NCI-H524 (cell line): ENCODE results near the gene WT1.

Experiments
- DNase-seq, 2 experiments: peaks; one replicate each; lab custom pipeline; 2025; lab: John Stamatoyannopoulos, UW

Gene WT1

GRCh38 chr11:32438346-32438865 is 3.1 kb upstream of the WT1 start:
- no peak for DNase-seq

DNA sequence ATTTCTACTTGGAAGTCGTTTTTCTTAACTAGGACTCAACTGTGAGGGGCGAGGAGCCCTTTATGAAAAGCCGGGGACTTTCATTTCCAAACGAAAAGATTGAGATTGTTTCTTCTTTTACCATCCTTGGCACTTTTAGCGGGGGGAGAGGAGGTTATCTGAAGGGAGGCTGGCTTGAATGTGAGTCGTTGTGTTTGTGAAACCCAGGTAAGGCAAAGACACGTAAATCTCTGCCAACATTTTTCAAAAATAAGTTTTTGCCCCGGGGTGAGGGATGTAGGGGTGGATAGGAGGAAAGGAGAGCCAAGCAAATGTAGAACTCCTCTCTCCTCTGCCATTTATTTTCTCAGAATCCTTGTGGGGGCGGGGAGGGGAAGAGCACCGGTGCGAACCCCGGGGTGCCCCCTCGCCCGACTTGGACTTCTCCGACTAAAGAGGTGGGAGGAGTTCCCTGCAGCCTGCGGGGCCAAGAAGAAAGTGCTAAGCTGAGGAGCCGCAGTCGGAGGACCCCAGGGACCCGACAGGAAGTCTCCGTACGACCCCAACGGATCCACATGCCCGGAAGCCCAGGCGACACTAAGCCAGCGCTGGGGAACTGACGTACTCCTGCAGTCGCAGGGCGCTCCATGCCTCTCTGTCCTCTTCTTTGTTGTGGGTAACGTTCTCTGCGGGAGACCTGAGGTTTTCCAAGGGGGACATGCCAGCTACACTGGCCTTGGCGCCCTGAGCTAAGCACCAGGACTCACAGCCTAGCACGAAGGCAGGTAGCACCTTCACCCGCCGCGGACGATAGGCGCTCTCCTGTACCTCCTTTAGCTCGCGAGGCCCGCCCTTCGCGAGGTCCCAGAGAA is 2.4 kb upstream of the WT1 start:
- DNase-seq, result peak in 1 of 2 experiments; percentile 30

DNA sequence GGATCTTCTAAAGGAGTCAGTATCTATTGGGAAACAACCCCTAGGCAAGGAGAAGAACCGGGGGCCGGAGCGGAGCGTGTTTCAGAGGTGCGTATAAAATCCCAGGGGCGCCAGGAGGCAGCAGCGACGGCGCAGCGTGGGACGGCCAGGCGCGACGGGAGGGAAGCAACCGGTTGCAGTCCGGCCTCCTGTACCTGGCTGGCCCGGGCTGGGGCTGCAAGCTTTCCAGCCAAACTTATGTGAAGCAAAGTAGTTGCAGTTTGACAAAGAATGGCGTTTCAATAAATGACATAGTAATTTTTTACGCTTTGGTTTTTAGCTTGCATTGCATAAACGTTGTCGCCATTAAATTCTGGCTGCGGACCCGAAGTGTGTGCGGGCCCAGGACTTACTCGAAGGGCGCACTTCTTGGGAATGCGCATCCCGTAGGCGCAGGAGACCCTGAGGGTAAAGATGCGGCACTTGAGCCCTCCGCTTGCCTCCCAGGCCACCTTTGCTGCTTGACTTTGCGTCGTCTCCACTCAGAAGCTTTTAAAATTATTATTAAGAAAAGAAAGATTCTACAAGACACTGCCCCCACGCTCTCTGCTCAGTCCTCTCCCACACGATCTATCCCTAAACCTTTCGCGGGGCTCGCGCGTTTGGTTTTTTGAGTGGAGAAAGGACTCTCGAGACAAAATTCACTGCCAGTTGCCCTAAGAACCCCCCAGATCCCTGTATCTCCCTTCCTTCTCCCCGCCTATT is 1.6 kb upstream of the WT1 start:
- peak in 1 of 2 experiments; percentile 8 for DNase-seq

- peak in 1 of 2 experiments; percentile 24 for DNase-seq
Observed at GRCh38 chr11:32435942-32436750, 807 bp upstream of the WT1 start.

DNA sequence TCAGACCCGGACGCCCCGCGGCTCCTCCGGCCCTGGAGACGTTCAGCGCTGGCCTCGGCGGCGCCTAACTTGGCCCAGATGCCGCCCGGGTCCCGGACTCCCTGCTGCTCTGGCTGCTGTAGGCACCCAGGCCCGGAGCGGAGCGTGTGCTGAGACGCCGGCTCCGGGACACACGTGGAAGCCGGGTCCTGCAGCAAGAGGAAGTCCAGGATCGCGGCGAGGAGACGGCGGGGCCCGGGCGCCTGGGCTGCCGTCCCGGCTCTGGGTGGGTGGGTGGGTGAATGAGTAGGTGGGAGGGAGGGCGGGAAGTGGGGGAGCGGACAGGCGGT is 223 bp downstream of the WT1 start:
- peak in 1 of 2 experiments; percentile 21 for DNase-seq

DNA sequence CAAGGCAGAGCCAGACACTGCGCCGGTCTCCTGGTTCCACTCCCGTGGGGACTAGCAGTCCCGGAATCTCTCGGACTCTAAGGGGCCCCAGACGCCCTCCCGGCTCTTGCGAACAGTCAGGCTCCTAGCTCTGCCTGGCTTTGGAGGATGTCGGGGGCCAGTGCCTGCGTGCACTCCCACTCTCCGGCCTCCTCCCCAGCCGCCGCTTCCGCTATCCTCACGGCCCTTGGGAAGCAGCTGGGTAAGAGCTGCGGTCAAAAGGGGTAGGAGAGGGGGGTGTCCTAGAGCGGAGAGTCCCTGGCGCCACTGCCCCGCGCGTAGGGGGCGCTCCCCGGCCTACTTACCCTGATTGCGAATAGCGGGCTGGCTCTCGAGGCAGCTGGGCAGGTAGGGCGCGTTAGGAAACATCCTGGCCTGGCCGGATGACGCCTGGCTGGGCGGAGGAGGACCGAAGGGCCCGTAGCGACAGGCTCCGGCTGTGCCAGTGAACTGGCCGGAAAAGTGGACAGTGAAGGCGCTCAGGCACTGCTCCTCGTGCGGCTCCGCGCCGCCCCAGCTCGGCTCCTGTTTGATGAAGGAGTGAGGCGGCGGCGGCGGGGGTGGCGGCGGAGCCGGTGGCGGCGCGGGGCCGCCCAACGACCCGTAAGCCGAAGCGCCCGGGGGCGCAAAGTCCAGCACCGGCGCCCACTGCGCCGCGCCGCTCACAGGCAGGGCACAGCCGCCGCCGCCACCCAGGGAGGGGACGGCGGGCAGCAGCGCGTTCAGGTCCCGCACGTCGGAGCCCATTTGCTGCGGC is 785 bp downstream of the WT1 start:
- peak in 1 of 2 experiments; percentile 21 for DNase-seq

DNA sequence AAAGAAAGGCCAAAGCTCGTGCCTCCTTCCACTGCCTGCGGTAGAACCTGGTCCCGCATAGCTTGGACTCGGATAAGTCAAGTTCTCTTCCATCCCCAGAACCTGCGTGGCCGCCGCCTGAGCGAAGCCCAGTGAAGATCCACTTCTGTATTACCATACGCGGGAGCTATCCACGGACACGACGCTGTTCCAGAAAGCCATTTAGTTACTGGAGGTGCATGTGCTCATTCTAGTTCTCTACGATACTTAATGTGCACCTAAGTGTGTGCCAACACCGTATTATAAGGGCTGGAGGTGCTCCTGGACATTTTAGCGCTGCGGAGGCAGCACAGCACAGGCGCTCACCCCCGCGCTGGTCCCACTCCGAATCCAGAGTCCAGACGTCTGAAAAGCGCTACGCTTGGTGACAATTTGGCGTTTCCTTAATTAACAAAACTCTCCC is 1.4 kb downstream of the WT1 start:
- no peak for DNase-seq

GRCh38 chr11:32433101-32433913 is 2.0 kb downstream of the WT1 start:
- no peak for DNase-seq

DNA sequence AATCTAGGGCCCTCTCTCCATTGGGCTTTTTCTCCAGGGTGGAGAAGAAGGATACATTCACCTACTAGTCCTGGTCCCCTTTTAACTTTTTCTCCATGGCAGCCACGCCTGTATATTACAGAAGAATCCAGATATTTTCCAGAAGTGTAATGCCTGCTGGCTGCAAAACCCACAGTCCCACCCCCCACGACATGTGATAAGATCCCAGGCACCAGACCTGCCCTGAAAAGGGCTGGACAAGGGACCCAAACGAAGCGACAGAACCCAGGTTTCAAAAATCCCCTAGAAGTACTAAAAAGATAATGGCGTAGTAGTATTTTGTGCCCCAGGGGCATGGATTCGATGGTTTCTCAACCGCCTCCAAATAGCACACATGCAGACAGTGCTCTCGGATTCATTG is 2.8 kb downstream of the WT1 start:
- DNase-seq, result no peak

DNA sequence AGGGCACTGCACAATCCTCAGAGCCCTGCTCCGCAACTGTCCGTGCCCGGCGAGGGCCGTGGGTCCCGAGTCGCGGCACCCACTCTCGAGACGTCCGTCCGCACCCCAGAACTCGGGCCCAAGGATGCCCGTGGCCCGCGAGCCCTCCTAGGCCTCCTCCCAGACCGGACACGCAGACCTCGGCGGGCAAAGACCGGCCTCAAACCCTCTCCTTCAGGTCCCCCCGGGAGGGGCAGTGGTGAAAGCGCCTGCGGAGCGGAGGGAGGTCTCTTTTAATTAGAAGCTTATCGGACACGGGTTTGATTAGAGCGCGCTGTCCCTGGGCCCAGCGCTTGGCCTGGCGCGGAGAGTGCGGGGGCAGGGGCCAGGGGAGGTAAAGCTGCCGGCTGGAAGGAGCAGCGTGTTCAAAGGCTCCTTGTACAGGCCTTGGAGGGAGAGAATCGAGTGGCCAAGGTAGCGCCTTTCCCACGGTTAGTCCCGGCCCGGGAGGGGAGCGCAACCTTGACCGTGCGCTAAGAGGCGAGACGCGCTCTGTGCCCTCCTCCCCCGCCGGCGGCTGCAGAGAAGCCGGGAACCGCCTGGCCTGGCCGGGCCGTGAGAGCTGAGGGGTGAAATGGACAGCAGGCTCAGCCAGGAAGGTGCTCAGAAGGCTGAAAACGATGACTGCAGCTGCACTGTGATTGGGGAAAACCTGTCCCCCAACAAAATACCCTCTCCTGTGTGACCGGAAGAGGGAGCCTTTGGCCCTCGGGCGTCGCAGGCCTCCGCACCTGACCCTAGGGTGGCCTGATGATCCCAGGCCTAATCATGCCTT is 4.6 kb downstream of the WT1 start:
- no peak for DNase-seq

- no peak for DNase-seq
Observed at GRCh38 chr11:32429477-32429876, 5.9 kb downstream of the WT1 start.

DNA sequence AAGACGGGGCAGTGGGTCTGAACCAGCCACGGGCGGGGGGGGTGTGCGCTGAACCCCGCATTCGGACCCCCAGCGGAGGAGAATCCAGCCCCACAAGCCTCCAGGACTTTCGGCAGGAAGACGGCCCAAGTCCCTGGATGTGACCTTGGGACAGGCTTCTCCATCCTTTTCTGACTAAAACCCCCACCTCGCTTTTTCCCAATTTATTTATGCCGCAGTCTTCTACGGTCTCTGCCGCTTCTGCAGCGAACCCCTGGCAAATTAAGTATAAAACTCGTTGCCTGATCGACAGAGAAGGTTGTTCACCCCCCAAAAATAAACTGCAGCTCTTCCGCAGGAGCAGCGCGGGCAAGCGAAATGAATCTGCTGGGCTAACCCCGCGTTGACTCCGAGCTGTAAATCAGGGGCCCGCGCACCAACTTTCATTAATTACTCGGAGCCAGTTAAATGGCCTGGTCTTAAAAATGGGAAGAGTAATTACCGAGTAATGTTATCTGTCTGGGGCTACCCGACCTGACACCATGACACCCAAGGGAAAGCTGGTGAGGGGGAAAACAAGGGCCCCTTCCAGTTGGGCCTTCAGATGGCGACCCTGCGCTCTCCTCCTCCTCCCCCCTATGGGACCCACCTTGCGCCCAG is 6.6 kb downstream of the WT1 start:
- no peak for DNase-seq

GRCh38 chr11:32427935-32428664 is 7.2 kb downstream of the WT1 start:
- peak in 1 of 2 experiments; percentile 27 for DNase-seq

GRCh38 chr11:32427616-32427934 is 7.8 kb downstream of the WT1 start:
- no peak for DNase-seq

DNA sequence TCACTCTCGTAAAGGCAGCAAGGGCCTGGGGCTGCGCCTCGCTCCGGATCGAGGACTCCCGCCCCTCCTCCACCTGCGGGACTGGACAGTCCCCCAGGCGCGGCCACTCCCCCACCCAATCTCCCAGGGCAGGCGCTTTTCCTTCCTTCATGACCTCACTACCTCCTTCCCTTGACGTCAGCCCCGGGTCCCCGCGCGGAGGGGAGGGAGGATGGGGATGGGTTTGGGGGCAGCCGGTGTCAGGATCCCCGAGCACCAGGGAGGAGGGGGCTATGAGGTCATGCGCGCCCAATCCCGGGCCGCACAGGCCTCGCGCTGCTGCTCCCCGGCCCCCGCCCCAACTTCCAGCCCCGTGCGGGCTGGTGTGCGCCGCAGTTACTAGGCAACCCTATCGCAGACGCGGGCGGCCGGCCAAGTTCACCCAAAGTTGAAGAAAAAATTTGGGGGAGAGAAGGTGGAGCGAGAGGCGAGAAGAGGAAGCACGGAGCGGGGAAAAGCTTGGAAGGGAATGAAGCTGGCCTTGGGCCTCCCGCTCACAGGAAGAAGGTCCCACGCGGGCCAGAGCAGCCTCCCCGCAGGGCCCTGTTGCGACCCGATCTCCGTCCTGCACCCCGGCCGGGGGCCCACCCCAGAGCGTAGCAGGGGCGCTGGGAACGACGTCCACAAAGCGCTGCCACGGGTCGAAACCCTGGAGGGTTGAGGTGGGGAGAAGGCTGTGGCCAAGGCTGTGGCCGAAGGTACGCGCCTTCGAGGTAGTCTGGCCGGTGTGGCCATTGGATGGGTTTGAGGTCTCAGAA is 8.3 kb downstream of the WT1 start:
- DNase-seq, result peak in 1 of 2 experiments; percentile 18

- DNase-seq, result no peak
Observed at GRCh38 chr11:32426192-32426591, 9.1 kb downstream of the WT1 start.

DNA sequence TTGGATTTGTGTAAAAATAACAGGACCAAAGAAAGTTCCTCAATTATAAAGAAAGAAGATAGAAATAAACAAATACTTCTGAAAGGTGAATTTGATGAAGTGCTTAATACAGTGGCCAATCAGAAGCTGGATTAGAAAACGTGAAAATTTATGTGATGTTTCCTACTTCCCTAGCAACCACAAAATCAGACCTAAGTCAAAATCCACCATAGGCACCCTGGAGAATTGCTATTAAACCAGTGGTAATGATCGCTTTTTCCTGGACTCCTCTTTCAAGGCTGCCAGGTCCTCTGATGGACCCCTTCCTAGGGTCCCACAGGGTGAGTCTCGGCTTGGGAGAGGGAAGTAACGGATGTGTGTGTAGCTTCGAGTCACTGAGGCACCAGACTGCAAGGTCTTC is 9.6 kb downstream of the WT1 start:
- DNase-seq, result no peak

DNA sequence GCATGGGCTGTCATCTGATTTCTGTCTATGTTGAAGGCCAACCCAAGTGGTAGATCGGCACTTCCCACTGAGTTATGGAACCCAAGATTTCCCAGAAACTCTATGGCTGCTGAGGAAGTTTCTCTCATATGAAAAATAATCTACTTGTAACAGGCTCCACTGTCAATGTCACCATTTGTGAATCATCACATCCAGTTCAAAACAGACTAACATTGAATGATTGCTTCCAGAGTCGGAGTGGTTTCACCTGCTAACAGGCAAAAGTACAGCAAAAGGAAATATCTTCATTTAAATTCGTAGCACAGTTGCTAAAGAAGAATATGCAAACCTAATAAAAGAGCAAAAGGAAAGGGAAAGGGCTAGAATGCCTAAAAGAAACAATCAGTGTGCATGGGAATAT is 12.8 kb downstream of the WT1 start:
- no peak for DNase-seq
